HL-60 (cell line): ENCODE measurements around the gene PPCS.

Source experiments
- POLR2AphosphoS5 ChIP-seq: IDR thresholded peaks from 2 replicates; pipeline ENCODE4 v1.6.1; 2012; ENCODE audit warnings: low read depth
- TF ChIP-seq, protein P1 (sequence below): IDR thresholded peaks from one replicate; pipeline ENCODE4 v1.5.1; 2011; ENCODE audit warnings: low read length, control low read depth, inconsistent platforms; ENCODE audit not compliant: insufficient read depth

- TF ChIP-seq, protein P1, sequence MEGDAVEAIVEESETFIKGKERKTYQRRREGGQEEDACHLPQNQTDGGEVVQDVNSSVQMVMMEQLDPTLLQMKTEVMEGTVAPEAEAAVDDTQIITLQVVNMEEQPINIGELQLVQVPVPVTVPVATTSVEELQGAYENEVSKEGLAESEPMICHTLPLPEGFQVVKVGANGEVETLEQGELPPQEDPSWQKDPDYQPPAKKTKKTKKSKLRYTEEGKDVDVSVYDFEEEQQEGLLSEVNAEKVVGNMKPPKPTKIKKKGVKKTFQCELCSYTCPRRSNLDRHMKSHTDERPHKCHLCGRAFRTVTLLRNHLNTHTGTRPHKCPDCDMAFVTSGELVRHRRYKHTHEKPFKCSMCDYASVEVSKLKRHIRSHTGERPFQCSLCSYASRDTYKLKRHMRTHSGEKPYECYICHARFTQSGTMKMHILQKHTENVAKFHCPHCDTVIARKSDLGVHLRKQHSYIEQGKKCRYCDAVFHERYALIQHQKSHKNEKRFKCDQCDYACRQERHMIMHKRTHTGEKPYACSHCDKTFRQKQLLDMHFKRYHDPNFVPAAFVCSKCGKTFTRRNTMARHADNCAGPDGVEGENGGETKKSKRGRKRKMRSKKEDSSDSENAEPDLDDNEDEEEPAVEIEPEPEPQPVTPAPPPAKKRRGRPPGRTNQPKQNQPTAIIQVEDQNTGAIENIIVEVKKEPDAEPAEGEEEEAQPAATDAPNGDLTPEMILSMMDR: no peak
- TF ChIP-seq POLR2AphosphoS5: no peak
These were observed 21.4 kb downstream of the PPCS start for GRCh38 chr1:42477775-42478174.
